Immature natural killer cell (primary cell): Measurements from ENCODE around the gene LHX1. TPM values are rescaled to one million over a fixed set of nuclear protein-coding genes. Genes with fewer than 3 reads are reported as not detected.

Experiments used
- DNase-seq, 3 donors: peaks; one replicate each; pipeline ENCODE4 v3.0.0; 2022; ENCODE audit warnings: mixed read lengths in 1 of 3
- H3K27ac Mint-ChIP-seq, 6 donors: one replicate each; pipeline ENCODE4 v1.8.0; 2020; ENCODE audit warnings: mixed read lengths in 6 of 6, mild to moderate bottlenecking in 5 of 6, inconsistent platforms in 4 of 6, moderate library complexity in 3 of 6
- H3K27me3 Mint-ChIP-seq, 3 donors: one replicate each; pipeline ENCODE4 v1.8.0; 2020 to 2021; ENCODE audit warnings: low read depth in 3 of 3, mild to moderate bottlenecking in 3 of 3, mixed read lengths in 3 of 3, moderate library complexity in 3 of 3, inconsistent platforms in 1 of 3
- H3K36me3 Mint-ChIP-seq, 3 donors: one replicate each; pipeline ENCODE4 v1.8.0; 2020; ENCODE audit warnings: mixed read lengths in 3 of 3, inconsistent platforms in 2 of 3, mild to moderate bottlenecking in 2 of 3
- H3K4me1 Mint-ChIP-seq, 2 donors: one replicate each; pipeline ENCODE4 v1.8.0; 2020; ENCODE audit warnings: inconsistent platforms in 2 of 2, mild to moderate bottlenecking in 2 of 2, mixed read lengths in 2 of 2, moderate library complexity in 1 of 2
- H3K4me3 Mint-ChIP-seq, 5 donors: one replicate each; pipeline ENCODE4 v1.8.0; 2020; ENCODE audit warnings: mild to moderate bottlenecking in 5 of 5, mixed read lengths in 5 of 5, inconsistent platforms in 3 of 5, moderate library complexity in 3 of 5
- H3K9me3 Mint-ChIP-seq, 6 donors: one replicate each; pipeline ENCODE4 v1.8.0; 2020; ENCODE audit warnings: mild to moderate bottlenecking in 6 of 6, mixed read lengths in 6 of 6, inconsistent platforms in 4 of 6, moderate library complexity in 3 of 6
- polyA plus RNA-seq, 3 donors: library from polyadenylated mRNA; unstranded; fragments of 300-500 nt; fragmentation: Illumina TruSeq; gene quantifications; one replicate each; pipeline ENCODE4 v1.2.3, GENCODE V29; 2021

Gene LHX1
- polyA plus RNA-seq, 3 donors from 2014 or later, result not detected

DNA sequence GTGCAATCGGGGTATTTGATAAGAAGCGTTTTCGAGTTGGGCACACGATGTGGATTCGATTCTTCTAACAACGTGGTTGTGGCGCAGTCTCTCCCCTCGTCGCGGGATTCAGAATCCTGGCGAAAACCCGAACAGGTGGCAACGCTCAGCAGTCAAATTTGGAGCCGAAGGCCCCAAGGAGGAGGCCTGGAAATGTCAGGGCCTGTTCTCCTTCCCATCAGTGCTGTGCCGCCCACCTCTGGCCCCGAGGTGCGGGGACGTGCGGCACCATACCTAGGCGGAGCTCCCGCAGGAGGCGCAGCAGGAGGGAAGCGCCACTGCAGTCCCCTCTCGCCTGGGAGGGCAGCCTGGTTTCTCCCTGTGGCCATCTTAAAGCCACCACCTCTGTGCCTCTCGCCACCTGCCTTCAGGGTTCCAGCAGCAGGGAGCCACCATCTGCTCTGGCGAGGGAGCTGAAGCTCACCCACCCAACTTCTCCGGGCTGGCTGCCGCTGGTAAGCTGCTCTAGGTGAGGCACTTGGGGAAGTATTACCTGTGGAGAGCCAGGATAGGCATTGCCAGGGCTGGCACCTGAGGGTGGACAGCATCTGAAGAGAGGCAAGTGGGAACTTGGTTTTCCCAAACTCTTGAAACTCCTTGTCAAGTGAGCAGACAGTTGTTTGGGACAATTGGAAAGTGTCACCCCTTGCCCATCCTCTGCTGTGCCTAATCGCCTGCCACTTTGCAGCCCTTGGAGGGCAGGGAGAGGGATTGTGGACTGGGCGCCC is 8.9 kb downstream of the LHX1 start:
- peaks cover 0 to 10% (median 0%) of the 10 kb centered on the region in 3 donors for H3K36me3 Mint-ChIP-seq
- H3K4me3 Mint-ChIP-seq, result no peak overlapping the region
- peaks cover 41 to 50% of the 10 kb centered on the region in 2 donors for H3K4me1 Mint-ChIP-seq
- peaks cover 0 to 4% (median 0%) of the 10 kb centered on the region in 6 donors for H3K9me3 Mint-ChIP-seq
- DNase-seq, result no peak
- H3K27me3 Mint-ChIP-seq, result peaks cover 40 to 56% (median 47%) of the 10 kb centered on the region in 3 donors
- H3K27ac Mint-ChIP-seq, result no peak overlapping the region

DNA sequence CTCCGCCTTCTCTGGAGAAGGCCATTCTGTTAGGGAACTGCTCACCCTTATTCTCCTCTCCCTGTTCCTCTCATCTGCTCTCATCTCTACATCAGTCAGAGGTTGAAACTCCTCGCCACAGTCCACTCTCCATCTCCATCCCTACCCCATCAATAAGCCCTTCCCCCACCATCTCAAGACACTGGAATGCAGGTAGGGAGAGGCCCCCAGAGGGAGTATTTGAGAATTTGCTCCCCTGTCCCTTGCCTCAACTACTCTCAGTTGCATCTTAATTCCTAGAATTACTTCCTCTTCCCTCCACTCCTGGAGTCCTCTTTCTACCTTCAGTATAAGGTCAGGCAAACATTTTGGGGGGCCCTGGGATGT is 9.4 kb downstream of the LHX1 start:
- Mint-ChIP-seq H3K4me3 (no peak overlapping the region), H3K27me3 (peaks cover 35 to 51% (median 41%) of the 10 kb centered on the region in 3 donors), H3K27ac (no peak overlapping the region), H3K4me1 (peaks cover 38 to 50% of the 10 kb centered on the region in 2 donors), H3K36me3 (peaks cover 0 to 10% (median under 1%) of the 10 kb centered on the region in 3 donors), H3K9me3 (peaks cover 0 to 4% (median 0%) of the 10 kb centered on the region in 6 donors)
- no peak for DNase-seq

DNA sequence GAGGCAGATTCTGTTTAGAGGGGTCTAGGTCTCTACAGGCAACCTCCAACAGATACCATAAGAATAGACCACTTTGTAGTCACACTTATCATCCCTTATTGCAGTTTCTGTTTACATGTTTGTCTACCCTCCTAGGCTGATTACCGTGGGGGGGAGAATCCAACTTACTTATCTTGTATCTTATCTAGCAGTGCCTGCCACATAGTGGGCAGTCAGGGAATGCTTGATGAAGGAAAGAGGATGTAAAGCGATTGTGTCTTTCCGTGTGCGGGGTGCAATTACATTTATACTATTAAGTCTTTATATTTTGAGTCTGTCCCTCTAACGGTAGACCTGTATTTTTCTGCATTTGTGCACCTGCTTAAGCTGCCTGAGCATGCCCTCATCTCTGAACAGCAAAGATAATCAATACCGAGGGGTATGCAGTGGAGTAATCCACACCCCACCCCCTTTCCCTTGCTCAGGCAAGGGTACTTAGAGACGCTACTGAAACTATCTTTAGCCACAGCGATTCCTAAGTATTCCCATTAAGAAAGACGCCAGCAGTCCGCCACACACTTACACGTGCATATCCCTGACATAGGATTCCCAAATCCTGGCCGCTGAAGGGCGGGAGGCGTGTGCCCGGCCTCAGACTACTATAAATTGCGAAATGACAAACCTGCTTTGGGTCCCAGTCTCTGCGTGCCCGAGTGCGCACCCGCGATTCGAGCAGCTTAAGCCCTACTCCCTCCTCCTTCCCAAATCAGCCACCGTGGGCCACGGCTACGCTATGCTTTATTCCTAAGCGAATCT is 10.8 kb downstream of the LHX1 start:
- peaks cover 50 to 63% of the 10 kb centered on the region in 2 donors for H3K4me1 Mint-ChIP-seq
- H3K27ac Mint-ChIP-seq, result peak overlapping the region; percentile 90 to 97 (median 94)
- peaks cover 6 to 22% (median 15%) of the 10 kb centered on the region in 3 donors for H3K36me3 Mint-ChIP-seq
- peak overlapping the region; percentile 93 to 98 (median 95) for H3K4me3 Mint-ChIP-seq
- DNase-seq, result no peak
- H3K27me3 Mint-ChIP-seq, result peaks cover 35 to 49% (median 38%) of the 10 kb centered on the region in 3 donors
- H3K9me3 Mint-ChIP-seq, result peaks cover 0 to 4% (median 0%) of the 10 kb centered on the region in 6 donors

DNA sequence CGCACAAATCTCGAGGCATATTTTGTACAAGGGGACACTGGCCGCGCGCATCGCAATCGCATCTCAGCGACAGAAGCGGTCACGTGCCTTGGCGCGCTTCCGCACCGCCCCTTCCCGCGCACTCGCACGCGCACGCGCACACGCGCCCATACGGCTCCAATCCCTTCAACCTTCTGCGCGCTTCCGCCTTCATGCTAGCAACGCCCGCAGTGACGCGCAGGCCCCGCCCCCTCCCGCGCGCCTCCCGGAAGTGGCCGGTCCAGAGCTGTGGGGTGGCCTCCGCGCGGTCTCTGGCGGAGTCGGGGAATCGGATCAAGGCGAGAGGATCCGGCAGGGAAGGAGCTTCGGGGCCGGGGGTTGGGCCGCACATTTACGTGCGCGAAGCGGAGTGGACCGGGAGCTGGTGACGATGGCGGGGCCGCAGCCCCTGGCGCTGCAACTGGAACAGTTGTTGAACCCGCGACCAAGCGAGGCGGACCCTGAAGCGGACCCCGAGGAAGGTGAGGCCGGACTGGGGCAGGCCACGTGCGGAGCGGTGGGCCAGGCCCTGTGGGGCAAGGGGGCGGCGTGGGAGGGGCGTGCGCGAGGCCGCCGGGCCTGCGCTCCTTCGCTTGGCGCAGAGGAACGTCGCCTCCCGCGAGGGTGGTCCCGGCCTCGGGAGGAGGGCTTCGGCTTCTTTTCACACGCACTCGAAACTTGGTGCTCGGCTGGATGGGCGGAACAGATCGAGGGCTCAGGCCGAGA is 11.6 kb downstream of the LHX1 start, which contains the start of gene AATF:
Gene AATF, plus strand, starts transcription at position 238 of the 744 bp plus-strand sequence. Its CDS starts 172 bp downstream, at position 410.
- peak within 1 kb of the TSS; percentile 90 to 97 (median 94) for H3K27ac Mint-ChIP-seq
- H3K36me3 Mint-ChIP-seq, result peaks cover 7 to 22% (median 21%) of the 10 kb centered on the region in 3 donors
- H3K27me3 Mint-ChIP-seq, result peaks cover 30 to 43% (median 30%) of the 10 kb centered on the region in 3 donors
- no peaks in the 10 kb centered on the region for H3K9me3 Mint-ChIP-seq
- peak; percentile 98 for DNase-seq
- H3K4me3 Mint-ChIP-seq, result peak within 1 kb of the TSS; percentile 93 to 98 (median 95)
- peaks cover 54 to 62% of the 10 kb centered on the region in 2 donors for H3K4me1 Mint-ChIP-seq

DNA sequence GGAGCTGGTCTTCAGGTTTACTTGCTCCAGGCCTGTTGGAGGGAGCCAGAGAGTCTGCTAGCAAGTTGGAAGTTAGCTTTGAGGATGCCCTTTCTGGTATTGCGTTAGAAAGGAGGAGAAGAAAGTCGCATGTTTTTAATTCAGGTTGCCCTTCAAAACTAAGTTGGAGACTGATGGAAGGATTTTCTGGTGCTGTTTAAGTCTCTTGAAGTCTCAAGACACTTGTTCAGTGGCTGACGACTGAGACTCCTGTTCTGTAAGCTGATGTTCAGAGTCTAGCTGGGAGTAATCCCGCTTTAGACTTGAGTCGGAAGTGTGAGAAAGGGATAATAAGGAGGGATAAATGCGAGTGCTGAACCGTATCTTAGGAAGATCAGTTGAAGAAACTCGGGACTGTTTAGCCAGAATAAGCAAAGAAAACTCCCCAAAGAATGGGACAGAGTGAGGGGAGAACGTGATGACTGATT is 12.2 kb downstream of the LHX1 start:
- Mint-ChIP-seq H3K4me1 (peaks cover 55 to 67% of the 10 kb centered on the region in 2 donors), H3K36me3 (peaks cover 10 to 27% (median 22%) of the 10 kb centered on the region in 3 donors), H3K9me3 (no peaks in the 10 kb centered on the region), H3K4me3 (peak overlapping the region; percentile 93 to 98 (median 95)), H3K27ac (peak overlapping the region; percentile 90 to 94 (median 92)), H3K27me3 (peaks cover 27 to 38% (median 27%) of the 10 kb centered on the region in 3 donors)
- DNase-seq, result no peak

DNA sequence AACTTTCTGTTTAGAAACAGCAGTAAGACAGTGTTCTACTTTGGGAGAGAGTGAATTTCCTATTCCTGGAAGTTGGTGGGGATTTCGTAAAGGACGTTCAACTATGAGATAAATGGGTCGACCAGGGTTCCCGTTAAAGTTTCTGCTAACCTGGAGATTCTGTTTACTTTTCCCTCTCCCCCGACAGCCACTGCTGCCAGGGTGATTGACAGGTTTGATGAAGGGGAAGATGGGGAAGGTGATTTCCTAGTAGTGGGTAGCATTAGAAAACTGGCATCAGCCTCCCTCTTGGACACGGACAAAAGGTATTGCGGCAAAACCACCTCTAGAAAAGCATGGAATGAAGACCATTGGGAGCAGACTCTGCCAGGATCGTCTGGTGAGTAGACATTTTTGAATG is 12.8 kb downstream of the LHX1 start:
- peaks cover 57 to 70% of the 10 kb centered on the region in 2 donors for H3K4me1 Mint-ChIP-seq
- H3K36me3 Mint-ChIP-seq, result peaks cover 12 to 31% (median 24%) of the 10 kb centered on the region in 3 donors
- no peak for DNase-seq
- H3K27ac Mint-ChIP-seq, result peak overlapping the region in 5 of 6 donors; percentile 90 to 94 (median 93)
- peak overlapping the region; percentile 93 to 98 (median 95) for H3K4me3 Mint-ChIP-seq
- no peaks in the 10 kb centered on the region for H3K9me3 Mint-ChIP-seq
- peaks cover 22 to 33% (median 22%) of the 10 kb centered on the region in 3 donors for H3K27me3 Mint-ChIP-seq

DNA sequence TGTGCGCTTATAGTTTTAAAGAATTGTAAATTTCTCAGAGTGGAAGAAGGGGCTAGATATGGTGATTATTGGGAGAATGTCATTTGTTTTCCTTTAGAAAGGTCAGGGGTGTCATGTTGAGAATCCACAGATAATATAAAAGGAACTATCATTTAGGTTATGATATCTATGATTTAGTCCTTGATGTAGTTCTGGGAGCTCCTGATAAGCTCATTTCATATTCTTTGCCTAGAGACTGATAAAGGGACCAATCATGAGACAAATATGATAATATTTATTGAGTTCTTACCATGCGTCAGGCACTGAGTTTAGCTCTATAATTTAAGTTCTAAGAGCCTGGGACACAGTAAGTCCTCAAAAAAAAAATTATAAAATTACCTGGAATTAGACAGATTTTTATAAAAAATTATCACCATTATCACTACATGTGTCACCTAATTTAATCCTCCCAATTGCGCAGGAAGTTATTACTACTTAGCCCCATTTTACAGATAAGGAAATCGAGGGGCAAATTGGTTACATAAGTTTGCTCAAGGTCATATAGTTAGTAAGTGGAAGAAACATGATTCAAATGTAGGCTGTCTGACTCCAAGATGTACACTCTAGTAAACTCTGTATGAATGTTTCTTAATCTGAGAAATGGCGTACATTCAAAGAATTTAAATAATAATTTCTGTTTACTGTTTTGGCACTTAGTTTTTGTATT is 14.0 kb downstream of the LHX1 start:
- no peaks in the 10 kb centered on the region for H3K9me3 Mint-ChIP-seq
- peaks cover 17 to 23% (median 21%) of the 10 kb centered on the region in 3 donors for H3K27me3 Mint-ChIP-seq
- peaks cover 16 to 40% (median 33%) of the 10 kb centered on the region in 3 donors for H3K36me3 Mint-ChIP-seq
- H3K4me1 Mint-ChIP-seq, result peaks cover 57 to 70% of the 10 kb centered on the region in 2 donors
- no peak for DNase-seq
- H3K27ac Mint-ChIP-seq, result peak overlapping the region in 1 of 6 donors; percentile 29
- peak overlapping the region; percentile 5 to 93 (median 36) for H3K4me3 Mint-ChIP-seq

DNA sequence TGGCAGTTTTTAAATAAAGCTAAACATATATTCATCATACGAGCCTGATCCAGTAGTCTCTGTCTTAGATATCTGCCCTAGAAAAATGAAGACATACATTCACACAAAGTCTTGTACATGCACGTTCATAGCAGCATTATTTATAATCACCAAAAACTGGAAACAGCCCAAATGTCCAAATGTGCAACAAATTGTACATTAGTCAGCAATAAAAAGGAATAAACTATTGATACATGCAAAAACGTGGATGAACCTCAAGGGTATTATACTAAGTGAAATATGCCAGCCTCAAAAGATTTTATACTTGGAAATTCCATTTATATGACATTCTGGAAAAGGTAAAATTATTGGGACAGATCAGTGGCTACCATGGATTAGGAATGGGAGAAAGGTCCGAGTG is 34.2 kb downstream of the LHX1 start:
- Mint-ChIP-seq H3K4me1 (peaks cover 33 to 86% of the 10 kb centered on the region in 2 donors), H3K36me3 (peaks cover 18 to 39% (median 28%) of the 10 kb centered on the region in 3 donors), H3K27ac (no peak overlapping the region), H3K4me3 (no peak overlapping the region), H3K9me3 (no peaks in the 10 kb centered on the region), H3K27me3 (peaks cover 0 to 2% (median 0%) of the 10 kb centered on the region in 3 donors)
- DNase-seq, result no peak

DNA sequence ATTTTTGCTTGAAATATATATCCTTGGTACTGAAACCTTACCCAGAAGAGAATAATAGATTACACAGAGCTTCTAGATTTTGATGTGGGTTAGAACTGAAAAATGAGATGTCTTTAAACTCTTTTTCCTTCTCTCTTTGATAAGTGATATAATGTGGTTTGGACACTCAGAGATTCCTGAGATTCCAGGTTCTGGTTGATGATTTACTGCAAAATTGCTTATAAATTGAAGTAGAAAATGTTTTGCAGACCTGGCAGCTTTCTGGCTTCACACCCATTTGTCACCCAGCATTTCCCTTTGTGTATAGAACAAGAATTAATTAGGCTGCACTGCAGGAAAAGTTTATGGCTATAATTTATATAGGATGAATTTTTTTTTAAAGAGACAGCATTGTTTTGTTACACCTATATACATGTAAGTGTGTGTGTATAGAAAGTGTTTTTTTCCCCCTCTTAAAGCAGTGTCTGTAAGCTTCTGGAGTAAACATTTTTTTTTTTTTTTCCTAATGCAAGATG is 35.0 kb downstream of the LHX1 start:
- H3K27ac Mint-ChIP-seq, result no peak overlapping the region
- peaks cover 0 to 2% (median 0%) of the 10 kb centered on the region in 3 donors for H3K27me3 Mint-ChIP-seq
- H3K9me3 Mint-ChIP-seq, result no peaks in the 10 kb centered on the region
- H3K4me3 Mint-ChIP-seq, result no peak overlapping the region
- peaks cover 32 to 81% of the 10 kb centered on the region in 2 donors for H3K4me1 Mint-ChIP-seq
- peaks cover 18 to 39% (median 25%) of the 10 kb centered on the region in 3 donors for H3K36me3 Mint-ChIP-seq
- DNase-seq, result no peak

DNA sequence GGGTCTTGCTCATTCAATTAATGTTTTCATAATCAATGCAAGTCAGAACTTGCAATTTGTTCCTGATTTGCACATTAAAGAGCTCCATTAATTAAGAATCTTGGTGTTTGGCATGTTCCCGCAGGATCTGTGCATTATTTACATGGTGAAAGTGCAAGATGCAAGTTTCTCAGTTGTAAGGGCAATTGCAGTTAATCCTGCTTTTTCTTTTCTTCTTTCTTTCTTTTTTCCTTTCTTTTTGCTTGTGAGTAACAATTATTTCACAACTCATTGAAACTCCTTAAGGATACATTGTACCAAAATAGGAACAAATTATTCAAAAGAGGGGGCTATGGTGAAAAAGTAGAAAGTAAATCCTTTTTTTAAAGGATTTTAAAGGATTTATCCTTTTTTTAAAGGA is 35.6 kb downstream of the LHX1 start:
- Mint-ChIP-seq H3K9me3 (no peaks in the 10 kb centered on the region), H3K4me3 (no peak overlapping the region), H3K4me1 (peaks cover 27 to 80% of the 10 kb centered on the region in 2 donors), H3K27ac (no peak overlapping the region), H3K36me3 (peaks cover 12 to 34% (median 22%) of the 10 kb centered on the region in 3 donors), H3K27me3 (peaks cover 0 to 2% (median 0%) of the 10 kb centered on the region in 3 donors)
- DNase-seq, result no peak

DNA sequence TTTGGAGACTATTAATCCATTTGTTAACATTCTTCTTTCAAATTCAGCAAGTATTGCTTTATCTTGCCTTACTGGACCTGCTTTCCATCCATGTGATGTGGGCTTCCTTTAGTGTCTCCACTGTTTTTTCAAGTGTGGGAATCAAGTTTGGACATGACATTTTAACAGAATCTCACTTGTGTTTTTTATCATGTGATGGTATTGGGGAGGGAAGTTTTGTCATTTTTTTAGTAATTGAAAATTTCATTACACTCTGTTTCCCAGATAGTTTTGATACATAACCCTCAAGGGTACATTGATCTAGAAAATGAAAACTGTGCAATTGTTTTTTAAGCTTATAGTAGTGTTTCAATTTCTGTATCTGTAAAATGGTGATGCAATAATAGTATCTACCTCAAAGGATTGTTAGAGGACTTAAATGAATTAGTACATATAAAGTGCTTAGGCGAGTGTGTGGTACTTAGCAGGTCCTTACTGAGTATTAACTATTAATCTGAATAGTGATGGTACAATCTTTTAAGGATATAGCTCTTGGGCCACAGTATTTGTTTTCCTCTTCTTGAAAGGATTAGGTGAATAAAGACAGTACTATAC is 38.7 kb downstream of the LHX1 start:
- Mint-ChIP-seq H3K4me3 (no peak overlapping the region), H3K27me3 (peaks cover 0 to 2% (median 0%) of the 10 kb centered on the region in 3 donors), H3K36me3 (peaks cover 0 to 19% (median 3%) of the 10 kb centered on the region in 3 donors), H3K27ac (no peak overlapping the region), H3K9me3 (no peaks in the 10 kb centered on the region), H3K4me1 (peaks cover 23 to 86% of the 10 kb centered on the region in 2 donors)
- DNase-seq, result no peak

DNA sequence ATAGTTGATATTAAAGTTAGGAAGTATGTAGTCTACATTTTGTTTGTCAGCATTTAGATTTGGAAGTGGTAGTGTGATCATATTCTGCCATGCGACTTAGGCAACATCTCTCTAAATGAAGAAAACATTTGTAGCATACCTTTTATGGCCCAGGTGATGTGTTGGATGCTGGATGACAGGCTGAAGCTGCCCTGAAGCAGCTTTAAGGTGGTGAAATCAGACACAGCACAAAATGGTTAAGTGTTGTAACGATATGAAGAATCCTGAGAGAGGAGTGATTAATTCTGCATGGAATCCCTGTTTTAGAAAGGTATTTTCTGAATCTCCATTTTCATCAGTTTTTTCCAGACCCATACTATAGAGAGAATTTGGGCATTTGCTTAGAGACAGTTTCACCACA is 39.8 kb downstream of the LHX1 start:
- no peak overlapping the region for H3K4me3 Mint-ChIP-seq
- H3K9me3 Mint-ChIP-seq, result no peaks in the 10 kb centered on the region
- no peaks in the 10 kb centered on the region for H3K27me3 Mint-ChIP-seq
- peaks cover 23 to 86% of the 10 kb centered on the region in 2 donors for H3K4me1 Mint-ChIP-seq
- DNase-seq, result no peak
- no peak overlapping the region for H3K27ac Mint-ChIP-seq
- H3K36me3 Mint-ChIP-seq, result peaks cover 0 to 13% (median 0%) of the 10 kb centered on the region in 3 donors
